HK-2 (cell line): ENCODE results near the gene PHKG2.

Source experiments
- DNase-seq: peaks from one replicate; pipeline ENCODE4 v3.0.0-alpha.2; 2018; ENCODE audit not compliant: unreplicated experiment

Gene PHKG2

GRCh38 chr16:30774367-30775130 lies 26.3 kb downstream of the PHKG2 start:
- DNase-seq = peak; percentile 31

GRCh38 chr16:30775131-30775391 lies 26.8 kb downstream of the PHKG2 start:
- no peak for DNase-seq

- DNase-seq = peak; percentile 80
Observed at GRCh38 chr16:30775392-30776188, 27.4 kb downstream of the PHKG2 start.

- no peak for DNase-seq
Observed at GRCh38 chr16:30777591-30778297, 29.5 kb downstream of the PHKG2 start.

- no peak for DNase-seq
Observed at GRCh38 chr16:30778549-30779244, 30.5 kb downstream of the PHKG2 start.

GRCh38 chr16:30779596-30779995 lies 31.4 kb downstream of the PHKG2 start:
- no peak for DNase-seq

- no peak for DNase-seq
Observed at GRCh38 chr16:30780021-30780420, 31.8 kb downstream of the PHKG2 start.

GRCh38 chr16:30780549-30780948 lies 32.3 kb downstream of the PHKG2 start:
- DNase-seq = no peak

GRCh38 chr16:30782486-30783279 lies 34.5 kb downstream of the PHKG2 start:
- DNase-seq = no peak

- no peak for DNase-seq
Observed at GRCh38 chr16:30783280-30784109, 35.3 kb downstream of the PHKG2 start.

GRCh38 chr16:30784215-30784614 lies 36.0 kb downstream of the PHKG2 start:
- no peak for DNase-seq

GRCh38 chr16:30785126-30786106 lies 37.2 kb downstream of the PHKG2 start:
- DNase-seq = no peak

- peak; percentile 48 for DNase-seq
Observed at GRCh38 chr16:30786115-30786935, 38.1 kb downstream of the PHKG2 start.

GRCh38 chr16:30786936-30787612 lies 38.8 kb downstream of the PHKG2 start, which contains the start of gene ZNF629:
ZNF629 (minus strand) TSS chr16:30787205; CDS start chr16:30784482, 2,723 bp downstream.
- DNase-seq = peak; percentile 53

GRCh38 chr16:30787613-30788378 lies 39.6 kb downstream of the PHKG2 start:
- no peak for DNase-seq

- DNase-seq = no peak
Observed at GRCh38 chr16:30793508-30794069, 45.4 kb downstream of the PHKG2 start.
